Tibial nerve (tissue), 4 donors: ENCODE results near the gene OMP. TPM values are rescaled to one million over a fixed set of nuclear protein-coding genes. Genes with fewer than 3 reads are reported as not detected.

Experiments
- DNase-seq, 2 donors: peaks; one replicate each; pipeline ENCODE4 v3.0.0-alpha.2; 2019; ENCODE audit warnings: low spot score in 2 of 2
- H3K27ac ChIP-seq, 4 donors: fragments of 200-600 bp; sonication (generic) in 3 of 4; one replicate each; pipeline ENCODE4 v1.5.1; 2017 to 2019; ENCODE audit warnings: mild to moderate bottlenecking in 1 of 4
- H3K27me3 ChIP-seq, 2 donors: fragments of 200-600 bp; sonication (generic) in 1 of 2; one replicate each; pipeline versions ENCODE4 v1.5.1 to v1.6.0; 2017 to 2019
- H3K36me3 ChIP-seq, 3 donors: fragments of 200-600 bp; sonication (generic); one replicate each; pipeline ENCODE4 v1.5.1; 2018 to 2019
- H3K4me1 ChIP-seq, 4 donors: fragments of 200-600 bp; sonication (generic) in 3 of 4; one replicate each; pipeline ENCODE4 v1.5.1; 2017 to 2019
- H3K4me3 ChIP-seq, 4 donors: fragments of 200-600 bp; sonication (generic) in 3 of 4; one replicate each; pipeline ENCODE4 v1.5.1; 2017 to 2019; ENCODE audit warnings: mild to moderate bottlenecking in 1 of 4, moderate library complexity in 1 of 4
- H3K9me3 ChIP-seq, 4 donors: fragments of 200-600 bp; sonication (generic) in 3 of 4; one replicate each; pipeline ENCODE4 v1.5.1; 2017 to 2019
- CTCF ChIP-seq, 5 experiments: fragments of 200-600 bp in 3 of 5; fragments of 450-650 bp in 2 of 5; sonication (generic) in 3 of 5; IDR thresholded peaks; one replicate each; pipeline ENCODE4 v1.5.1; 2016 to 2019; ENCODE audit warnings: antibody characterized with exemption in 5 of 5, mild to moderate bottlenecking in 3 of 5, moderate library complexity in 2 of 5
- EP300 ChIP-seq, 2 donors: sonication (generic); formaldehyde crosslinking; IDR thresholded peaks; one replicate each; pipeline ENCODE4 v1.6.1; 2017; ENCODE audit warnings: antibody characterized with exemption in 2 of 2, mild to moderate bottlenecking in 1 of 2
- POLR2A ChIP-seq, 2 donors: fragments of 450-650 bp; IDR thresholded peaks; one replicate each; pipeline ENCODE4 v1.6.1; 2017; ENCODE audit warnings: antibody characterized with exemption in 2 of 2, mild to moderate bottlenecking in 2 of 2, moderate library complexity in 2 of 2
- WGBS, 2 donors: methylation state at CpG; one replicate each; pipeline ENCODE4 v1.1.5; 2018; 5-methylcytosine and 5-hydroxymethylcytosine counted together
- total RNA-seq, 4 donors: library from RNA; depleted of rRNA; stranded (reverse); fragments of >200 nt; gene quantifications; one replicate each; pipeline ENCODE4 v1.1.0, GENCODE V29; 2016

Gene OMP
- total RNA-seq, 4 donors from 2014 or later = 9.9 TPM; not detected in 3

GRCh38 chr11:77111277-77111676 lies 8.6 kb downstream of the OMP start:
- Histone ChIP-seq H3K9me3 (no peaks in the 10 kb centered on the region), H3K36me3 (peaks cover 0 to 23% (median 0%) of the 10 kb centered on the region in 3 donors), H3K4me3 (no peak overlapping the region), H3K27ac (no peak overlapping the region), H3K4me1 (peaks cover 0 to 54% (median 26%) of the 10 kb centered on the region in 4 donors), H3K27me3 (no peaks in the 10 kb centered on the region)
- TF ChIP-seq POLR2A (IDR thresholded peaks at IDR 0.05) (no peak), EP300 (IDR thresholded peaks at IDR 0.05) (no peak), CTCF (IDR thresholded peaks at IDR 0.05) (no peak)
- no peak for DNase-seq
- 47 to 59% methylated on average over 3 of the region's 3 CpGs for WGBS, 2 donors

GRCh38 chr11:77111946-77112345 lies 9.3 kb downstream of the OMP start:
- no peak overlapping the region for H3K27ac ChIP-seq
- DNase-seq = no peak
- TF ChIP-seq POLR2A (IDR thresholded peaks at IDR 0.05) = no peak
- no peak for TF ChIP-seq EP300 (IDR thresholded peaks at IDR 0.05)
- TF ChIP-seq CTCF (IDR thresholded peaks at IDR 0.05) = no peak
- H3K4me1 ChIP-seq = peaks cover 0 to 48% (median 24%) of the 10 kb centered on the region in 4 donors
- no peak overlapping the region for H3K4me3 ChIP-seq
- H3K9me3 ChIP-seq = no peaks in the 10 kb centered on the region
- peaks cover 0 to 29% (median 0%) of the 10 kb centered on the region in 3 donors for H3K36me3 ChIP-seq
- 93 to 94% methylated on average over 6 of the region's 6 CpGs for WGBS, 2 donors
- H3K27me3 ChIP-seq = no peaks in the 10 kb centered on the region

- DNase-seq = no peak
- no peak overlapping the region for H3K4me3 ChIP-seq
- H3K4me1 ChIP-seq = peaks cover 0 to 39% (median 16%) of the 10 kb centered on the region in 4 donors
- TF ChIP-seq CTCF (IDR thresholded peaks at IDR 0.05) = no peak
- TF ChIP-seq EP300 (IDR thresholded peaks at IDR 0.05) = no peak
- no peak for TF ChIP-seq POLR2A (IDR thresholded peaks at IDR 0.05)
- 89% methylated on average over 18 to 20 of the region's 20 CpGs for WGBS, 2 donors
- no peaks in the 10 kb centered on the region for H3K27me3 ChIP-seq
- H3K27ac ChIP-seq = no peak overlapping the region
- peaks cover 0 to 37% (median 0%) of the 10 kb centered on the region in 3 donors for H3K36me3 ChIP-seq
- H3K9me3 ChIP-seq = no peaks in the 10 kb centered on the region
These were observed 10.2 kb downstream of the OMP start for GRCh38 chr11:77112641-77113381.

- TF ChIP-seq EP300 (IDR thresholded peaks at IDR 0.05) (no peak), CTCF (IDR thresholded peaks at IDR 0.05) (peak; percentile 12 to 48 (median 29)), POLR2A (IDR thresholded peaks at IDR 0.05) (no peak)
- H3K4me1 ChIP-seq = peaks cover 0 to 32% (median 13%) of the 10 kb centered on the region in 4 donors
- H3K4me3 ChIP-seq = no peak overlapping the region
- WGBS, 2 donors = 57 to 58% methylated on average over 8 of the region's 8 CpGs
- H3K9me3 ChIP-seq = no peaks in the 10 kb centered on the region
- DNase-seq = peak in 1 of 2 donors; percentile 45
- peaks cover 0 to 44% (median 0%) of the 10 kb centered on the region in 3 donors for H3K36me3 ChIP-seq
- no peaks in the 10 kb centered on the region for H3K27me3 ChIP-seq
- no peak overlapping the region for H3K27ac ChIP-seq
These were observed 10.9 kb downstream of the OMP start for GRCh38 chr11:77113382-77114088.

GRCh38 chr11:77114089-77114463 lies 11.4 kb downstream of the OMP start:
- TF ChIP-seq CTCF (IDR thresholded peaks at IDR 0.05) (no peak), EP300 (IDR thresholded peaks at IDR 0.05) (no peak), POLR2A (IDR thresholded peaks at IDR 0.05) (no peak)
- peaks cover 0 to 50% (median 0%) of the 10 kb centered on the region in 3 donors for H3K36me3 ChIP-seq
- H3K9me3 ChIP-seq = no peaks in the 10 kb centered on the region
- no peak overlapping the region for H3K4me3 ChIP-seq
- H3K27me3 ChIP-seq = no peaks in the 10 kb centered on the region
- no peak for DNase-seq
- H3K27ac ChIP-seq = no peak overlapping the region
- WGBS, 2 donors = 92 to 94% methylated on average over 8 to 13 of the region's 13 CpGs
- peaks cover 0 to 28% (median 13%) of the 10 kb centered on the region in 4 donors for H3K4me1 ChIP-seq
